C4-2B (cell line): ENCODE results near the gene MOCS2.

Experiments
- H3K27ac ChIP-seq: fragments of 450-650 bp; 2 replicates; pipeline ENCODE4 v1.5.1; 2017
- ZFX ChIP-seq: fragments of 450-650 bp; IDR thresholded peaks from 2 replicates; pipeline ENCODE4 v1.6.1; 2017
- TF ChIP-seq, protein P1 (sequence below): fragments of 450-650 bp; conservative IDR thresholded peaks from 2 replicates; pipeline ENCODE4 v1.5.1; 2017; ENCODE audit warnings: mild to moderate bottlenecking

The MOCS2 gene

DNA sequence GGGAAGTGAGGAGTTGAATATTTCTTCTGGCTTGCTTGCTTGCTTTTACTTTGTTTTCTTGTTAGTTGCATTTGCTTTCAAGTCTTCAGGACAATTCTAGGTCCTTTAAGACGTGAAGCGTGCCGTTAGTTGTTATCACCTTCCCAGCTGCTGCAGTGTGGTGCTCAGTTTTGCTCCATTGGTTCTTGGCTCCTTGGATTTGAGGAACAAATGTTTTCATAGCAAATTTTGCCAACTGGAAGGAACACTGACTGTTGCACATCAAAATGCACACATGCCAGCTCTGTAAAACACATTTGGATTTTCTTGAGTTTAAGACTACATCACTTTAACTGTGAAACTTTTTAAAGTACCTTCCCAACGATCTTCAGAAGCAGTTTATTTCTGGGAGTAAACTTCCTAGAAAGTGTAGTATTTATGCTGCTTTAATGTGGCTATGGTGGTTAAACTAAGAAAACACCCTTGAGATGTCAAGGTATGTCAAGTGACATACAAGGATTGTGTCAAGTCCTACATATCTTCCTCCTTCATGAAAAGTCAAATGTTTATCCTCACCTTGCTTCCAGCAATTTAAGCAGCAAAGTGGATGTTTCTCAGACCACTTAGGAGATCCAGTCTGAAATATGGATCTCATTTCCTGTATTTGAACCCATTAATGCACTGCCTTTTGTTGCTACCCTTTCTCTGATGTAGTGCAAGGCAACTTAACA lies 24.9 kb downstream of the MOCS2 start:
- TF ChIP-seq, protein P1, sequence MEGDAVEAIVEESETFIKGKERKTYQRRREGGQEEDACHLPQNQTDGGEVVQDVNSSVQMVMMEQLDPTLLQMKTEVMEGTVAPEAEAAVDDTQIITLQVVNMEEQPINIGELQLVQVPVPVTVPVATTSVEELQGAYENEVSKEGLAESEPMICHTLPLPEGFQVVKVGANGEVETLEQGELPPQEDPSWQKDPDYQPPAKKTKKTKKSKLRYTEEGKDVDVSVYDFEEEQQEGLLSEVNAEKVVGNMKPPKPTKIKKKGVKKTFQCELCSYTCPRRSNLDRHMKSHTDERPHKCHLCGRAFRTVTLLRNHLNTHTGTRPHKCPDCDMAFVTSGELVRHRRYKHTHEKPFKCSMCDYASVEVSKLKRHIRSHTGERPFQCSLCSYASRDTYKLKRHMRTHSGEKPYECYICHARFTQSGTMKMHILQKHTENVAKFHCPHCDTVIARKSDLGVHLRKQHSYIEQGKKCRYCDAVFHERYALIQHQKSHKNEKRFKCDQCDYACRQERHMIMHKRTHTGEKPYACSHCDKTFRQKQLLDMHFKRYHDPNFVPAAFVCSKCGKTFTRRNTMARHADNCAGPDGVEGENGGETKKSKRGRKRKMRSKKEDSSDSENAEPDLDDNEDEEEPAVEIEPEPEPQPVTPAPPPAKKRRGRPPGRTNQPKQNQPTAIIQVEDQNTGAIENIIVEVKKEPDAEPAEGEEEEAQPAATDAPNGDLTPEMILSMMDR: no peak
- no peak for TF ChIP-seq ZFX
- H3K27ac ChIP-seq: no peak overlapping the region

DNA sequence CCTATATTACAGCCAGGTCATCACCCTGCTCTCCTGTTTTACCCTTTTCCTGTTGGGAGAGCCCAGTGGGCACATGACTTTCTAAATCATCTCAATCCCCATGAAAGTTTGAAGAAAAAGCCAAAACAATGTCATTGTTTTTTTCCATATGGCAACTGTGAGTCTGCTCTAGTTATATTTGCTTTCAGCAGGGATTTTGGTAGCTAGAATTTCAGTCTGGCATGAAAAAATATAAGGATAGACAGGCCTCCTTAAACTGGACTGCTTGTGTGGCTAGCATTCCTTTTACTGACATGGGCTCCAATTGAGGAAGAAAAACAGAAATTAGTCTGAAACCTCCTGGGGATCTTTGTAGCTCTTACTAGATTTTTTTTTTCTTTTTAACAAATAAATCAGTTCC lies 25.6 kb downstream of the MOCS2 start:
- no peak overlapping the region for H3K27ac ChIP-seq
- TF ChIP-seq ZFX: no peak
- TF ChIP-seq, protein P1: no peak

DNA sequence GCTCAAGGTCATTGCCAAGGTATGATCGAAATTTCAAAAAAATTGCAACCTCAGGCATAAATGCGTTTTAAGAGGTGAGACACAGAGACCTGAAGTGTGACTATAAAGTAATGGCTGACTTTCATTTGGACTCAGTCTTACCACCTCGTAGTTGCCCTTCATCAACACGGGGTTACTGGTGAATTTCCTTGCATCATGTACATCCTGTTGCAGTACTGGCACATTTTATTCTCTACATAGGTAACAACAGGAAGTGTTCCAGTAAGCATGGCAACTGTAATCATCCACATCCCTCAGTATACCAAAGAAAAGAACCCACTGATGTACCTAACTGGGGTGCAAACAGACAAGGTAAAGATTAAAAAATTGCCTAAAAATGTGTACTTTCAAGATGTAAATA lies 29.3 kb downstream of the MOCS2 start:
- TF ChIP-seq, protein P1: no peak
- TF ChIP-seq ZFX: no peak
- H3K27ac ChIP-seq: no peak overlapping the region

DNA sequence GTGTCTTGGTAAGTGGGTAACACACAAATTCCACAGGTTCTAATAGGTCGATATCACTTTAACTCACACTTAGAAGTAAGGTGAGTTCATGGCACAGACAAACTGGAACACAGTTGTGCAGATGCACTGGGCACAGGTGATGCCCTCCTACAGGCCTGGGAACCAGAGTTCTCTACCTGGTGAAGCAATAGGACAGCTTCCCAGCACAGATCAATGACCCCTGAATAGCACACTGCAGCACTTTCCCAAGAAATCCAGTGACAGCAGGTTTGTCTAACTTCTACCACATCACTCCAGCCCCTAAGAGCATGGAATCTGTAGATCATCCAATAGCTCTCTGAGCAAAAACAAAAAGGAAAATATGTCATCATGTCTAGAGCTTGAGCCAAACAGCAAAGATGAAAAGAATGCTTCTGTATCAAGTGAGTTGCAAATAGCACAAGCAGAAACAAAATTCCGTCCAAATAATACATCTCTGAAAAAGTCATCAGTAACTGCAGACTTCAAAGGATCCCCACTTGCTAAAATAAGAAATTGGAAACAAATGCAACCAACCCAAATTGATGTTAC lies 33.5 kb downstream of the MOCS2 start:
- no peak for TF ChIP-seq ZFX
- TF ChIP-seq, protein P1: no peak
- no peak overlapping the region for H3K27ac ChIP-seq

DNA sequence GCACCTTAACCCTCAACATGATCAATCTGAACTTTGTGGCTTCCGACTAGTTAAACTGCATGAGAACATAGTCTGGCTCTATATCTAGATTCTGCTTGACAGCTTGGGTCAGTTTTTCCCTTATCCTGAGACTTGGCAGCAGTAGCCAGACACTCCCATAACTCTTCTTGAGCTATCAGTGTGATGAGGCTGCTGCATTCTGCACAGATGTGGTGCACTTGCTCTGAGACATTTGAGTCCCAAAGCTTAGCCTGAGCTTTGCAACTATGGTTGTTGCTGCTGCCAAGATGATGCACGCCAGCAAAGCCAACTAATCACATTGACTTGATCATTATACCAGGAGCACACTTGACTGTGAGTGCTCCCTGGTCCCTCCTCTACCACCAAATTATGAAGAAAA lies 36.2 kb downstream of the MOCS2 start:
- H3K27ac ChIP-seq: no peak overlapping the region
- TF ChIP-seq ZFX: no peak
- TF ChIP-seq, protein P1: no peak

DNA sequence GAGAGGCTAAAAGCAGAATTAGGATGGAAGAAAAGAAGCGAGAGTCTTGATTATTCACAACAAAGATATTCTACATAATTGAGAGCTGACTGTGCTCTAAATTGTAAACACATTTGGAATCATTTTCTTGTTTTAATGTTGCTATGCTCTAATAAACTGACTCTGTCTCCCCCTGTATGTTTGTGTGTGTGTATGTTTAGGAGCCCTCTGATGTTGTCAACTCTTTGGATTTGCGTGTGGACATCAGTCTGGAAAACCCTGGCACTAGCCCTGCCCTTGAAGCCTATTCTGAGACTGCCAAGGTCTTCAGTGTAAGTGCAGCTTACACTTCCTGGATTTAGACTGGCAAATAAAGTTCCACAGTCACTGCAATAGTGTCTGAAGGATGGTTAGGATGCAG lies 37.8 kb downstream of the MOCS2 start:
- no peak overlapping the region for H3K27ac ChIP-seq
- TF ChIP-seq, protein P1: no peak

DNA sequence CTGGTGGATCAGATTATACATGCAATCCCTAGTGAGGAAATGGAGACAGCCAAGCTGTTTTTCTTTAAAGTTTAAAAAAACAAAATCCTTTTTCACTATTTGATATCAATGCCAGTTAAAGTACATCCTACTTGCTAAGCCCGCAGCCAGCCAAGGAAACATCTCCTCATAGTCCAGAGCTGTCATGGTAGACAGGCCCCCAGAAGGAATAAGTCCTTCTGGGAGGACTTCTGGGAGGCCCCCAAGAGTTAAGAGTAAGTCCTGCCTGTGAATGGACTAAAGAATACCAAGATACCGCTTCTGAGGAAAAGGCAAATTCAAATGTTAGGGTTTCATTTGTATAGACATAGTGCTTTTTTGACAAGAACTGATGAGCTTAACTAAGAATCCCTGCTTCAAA lies 38.3 kb downstream of the MOCS2 start:
- H3K27ac ChIP-seq: no peak overlapping the region
- no peak for TF ChIP-seq ZFX
- TF ChIP-seq, protein P1: no peak
